ENCODE results near the gene SLC41A3.
"Not testable (repeated sequence)": the region's sequence is repeated elsewhere in the genome, so short reads cannot be mapped to it uniquely, and the experiment has no call there.

The SLC41A3 gene

DNA sequence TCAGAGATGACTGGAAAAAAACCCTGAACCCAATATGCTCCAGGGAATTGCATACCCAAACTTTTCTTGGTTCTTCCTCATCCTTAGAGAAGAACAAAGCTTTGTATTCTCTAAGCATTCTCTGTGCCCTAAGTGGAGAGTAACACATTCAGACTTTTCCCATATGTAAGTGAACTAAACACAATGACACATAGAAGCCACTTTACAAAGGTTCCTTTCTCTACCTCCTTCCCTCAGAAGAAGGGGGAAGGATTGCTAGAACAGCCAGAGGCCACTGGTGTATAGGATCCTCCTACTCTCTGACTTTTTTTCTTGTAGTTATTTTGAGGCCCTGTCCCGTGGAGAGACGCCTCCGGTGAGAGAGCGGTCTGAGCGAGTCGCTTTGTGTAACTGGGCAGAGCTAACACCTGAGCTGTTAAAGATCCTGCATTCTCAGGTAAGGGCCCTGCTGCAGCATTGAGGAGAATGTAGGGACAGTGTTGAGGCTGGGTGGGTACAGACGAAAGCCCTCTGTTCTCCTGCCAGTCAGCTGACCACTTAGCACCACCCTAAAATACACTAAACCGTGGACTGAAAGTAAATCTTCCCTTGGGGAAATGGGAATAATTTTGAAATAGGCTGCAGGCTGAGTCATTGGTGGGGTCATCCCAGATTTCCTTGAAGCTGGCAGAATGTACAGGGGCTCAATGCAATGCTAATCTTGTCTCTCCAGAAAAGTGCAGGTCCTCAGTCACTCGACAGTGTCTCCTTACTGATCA, 108.5 kb downstream of the SLC41A3 start:
- not testable (repeated sequence) for DNase-seq

GRCh38 chr3:125971997-125972944, 111.7 kb downstream of the SLC41A3 start:
- DNase-seq, result not testable (repeated sequence)

- DNase-seq, result not testable (repeated sequence)
Observed at GRCh38 chr3:125968701-125969592, 115.0 kb downstream of the SLC41A3 start, which contains the start of gene ROPN1B. Gene ROPN1B (plus strand): TSS chr3:125969178. CDS start chr3:125972055, 2,877 bp downstream.

DNA sequence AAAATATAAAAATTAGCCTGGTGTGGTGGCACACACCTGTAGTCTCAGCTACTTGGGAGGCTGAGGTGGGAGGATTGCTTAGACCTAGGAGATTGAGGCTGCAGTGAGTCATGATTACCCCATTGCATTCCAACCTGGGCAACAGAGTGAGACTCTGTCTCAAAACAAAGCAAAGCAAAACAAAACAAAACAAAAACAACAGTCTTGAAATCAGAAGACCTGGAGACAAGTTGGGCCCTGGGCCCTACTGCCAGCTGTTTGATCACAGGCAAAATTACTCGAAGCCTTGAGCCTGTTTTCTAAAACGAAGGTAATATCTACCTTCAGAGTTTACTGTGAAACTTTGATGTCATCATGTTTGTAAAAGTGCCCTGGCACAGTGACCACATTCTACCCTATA, 115.8 kb downstream of the SLC41A3 start:
- not testable (repeated sequence) for DNase-seq

DNA sequence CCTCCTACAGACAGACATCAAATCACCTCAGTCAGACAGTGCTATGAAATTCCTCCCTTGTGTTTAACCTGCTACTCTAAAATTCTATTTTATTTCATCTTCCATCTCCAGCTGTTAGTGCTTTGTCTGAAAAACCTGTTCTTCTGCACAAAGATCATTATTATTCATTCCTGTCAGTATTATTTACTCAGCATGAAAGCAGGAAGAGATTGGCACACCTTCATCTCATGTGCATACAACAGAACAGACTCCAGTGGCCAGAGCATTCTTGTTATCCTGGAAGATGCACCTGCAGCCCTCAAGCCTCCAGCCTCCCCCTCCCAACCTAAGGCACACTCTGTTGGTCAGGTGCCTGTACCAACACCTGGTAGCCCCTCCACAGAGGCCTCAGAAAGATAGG, 116.8 kb downstream of the SLC41A3 start:
- DNase-seq, result no peak

GRCh38 chr3:125965505-125965904, 118.4 kb downstream of the SLC41A3 start:
- no peak for DNase-seq

GRCh38 chr3:125963834-125964233, 120.1 kb downstream of the SLC41A3 start:
- DNase-seq, result not testable (repeated sequence)

GRCh38 chr3:125961289-125961589, 122.7 kb downstream of the SLC41A3 start:
- no peak for DNase-seq

GRCh38 chr3:125960456-125961288, 123.3 kb downstream of the SLC41A3 start:
- DNase-seq, result no peak

GRCh38 chr3:125960066-125960424, 123.9 kb downstream of the SLC41A3 start:
- no peak for DNase-seq

DNA sequence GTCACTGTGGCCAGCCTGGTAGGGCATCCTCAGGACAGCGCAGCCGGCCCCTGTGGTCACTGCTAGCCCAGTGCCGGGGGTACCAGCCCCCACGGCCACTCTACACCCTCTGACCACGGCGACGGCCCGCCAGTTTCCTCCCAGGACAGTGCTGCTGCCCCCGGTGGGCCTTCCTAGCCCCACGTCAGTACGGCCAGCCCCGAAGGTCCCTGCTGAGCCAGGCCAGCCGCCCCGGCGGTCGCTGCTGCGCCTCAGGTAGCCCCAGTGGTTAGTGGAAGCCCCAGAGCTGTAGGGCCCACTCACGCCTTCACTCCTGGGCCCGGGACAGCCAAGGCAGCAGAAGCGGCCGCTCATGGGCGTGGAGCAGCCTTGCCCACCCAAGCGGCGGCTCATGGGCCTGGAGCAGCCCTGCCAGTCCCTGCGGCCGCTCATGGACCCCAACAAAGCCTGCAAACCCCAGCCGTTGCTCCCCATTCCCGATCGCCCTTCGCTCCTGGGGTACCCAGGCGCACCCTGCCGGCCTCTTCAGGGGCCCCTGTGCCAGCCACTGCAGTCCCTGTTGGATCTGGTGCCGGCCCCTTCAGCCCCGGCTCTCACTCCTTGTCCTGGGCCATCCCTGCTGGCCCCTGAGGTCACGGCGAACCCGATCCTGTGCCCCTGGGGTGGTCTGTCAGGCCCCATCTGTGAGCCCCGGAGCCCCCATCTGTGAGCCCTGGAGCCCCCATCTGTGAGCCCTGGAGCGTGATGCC, 124.4 kb downstream of the SLC41A3 start:
- DNase-seq, result no peak

DNA sequence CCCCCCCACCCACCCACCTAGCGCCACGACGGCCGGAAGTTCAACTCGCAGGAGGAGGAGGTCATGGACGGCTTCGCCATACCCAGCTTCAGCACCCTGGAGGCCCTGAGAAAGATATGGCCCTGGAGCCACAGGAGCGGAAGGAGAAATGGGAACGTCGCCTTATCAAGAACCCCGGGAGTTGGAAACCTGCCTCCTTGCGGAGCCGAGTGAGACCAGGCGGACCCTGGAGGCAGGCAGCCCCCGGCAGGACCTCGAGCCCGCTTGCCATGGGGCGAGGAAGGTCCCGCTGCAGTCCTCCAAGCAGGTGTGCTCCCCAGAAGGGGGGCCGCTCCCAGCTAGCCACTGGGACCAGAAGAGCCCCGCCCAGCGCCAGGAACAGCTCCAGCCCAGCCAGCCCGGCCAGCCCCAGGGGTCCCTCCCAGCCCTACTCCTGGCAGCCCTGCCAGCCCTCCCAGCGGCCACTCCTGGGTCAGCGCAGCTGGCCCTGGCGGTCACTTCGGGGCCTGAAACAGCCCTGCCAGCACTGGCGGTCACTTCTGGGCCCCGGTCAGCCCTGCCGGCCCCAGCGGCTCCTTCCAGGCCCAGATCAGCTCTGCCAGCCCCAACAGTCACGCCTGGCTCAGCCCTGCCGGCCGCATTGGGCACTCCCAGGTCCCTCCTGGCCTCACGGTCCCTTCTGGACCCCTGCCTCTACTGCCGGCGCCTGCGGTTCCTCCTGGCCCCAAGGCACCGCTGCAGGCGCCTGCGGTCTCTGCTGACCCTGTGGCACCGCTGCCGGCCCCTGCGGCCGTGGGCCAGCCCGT, 125.2 kb downstream of the SLC41A3 start:
- DNase-seq, result no peak

DNA sequence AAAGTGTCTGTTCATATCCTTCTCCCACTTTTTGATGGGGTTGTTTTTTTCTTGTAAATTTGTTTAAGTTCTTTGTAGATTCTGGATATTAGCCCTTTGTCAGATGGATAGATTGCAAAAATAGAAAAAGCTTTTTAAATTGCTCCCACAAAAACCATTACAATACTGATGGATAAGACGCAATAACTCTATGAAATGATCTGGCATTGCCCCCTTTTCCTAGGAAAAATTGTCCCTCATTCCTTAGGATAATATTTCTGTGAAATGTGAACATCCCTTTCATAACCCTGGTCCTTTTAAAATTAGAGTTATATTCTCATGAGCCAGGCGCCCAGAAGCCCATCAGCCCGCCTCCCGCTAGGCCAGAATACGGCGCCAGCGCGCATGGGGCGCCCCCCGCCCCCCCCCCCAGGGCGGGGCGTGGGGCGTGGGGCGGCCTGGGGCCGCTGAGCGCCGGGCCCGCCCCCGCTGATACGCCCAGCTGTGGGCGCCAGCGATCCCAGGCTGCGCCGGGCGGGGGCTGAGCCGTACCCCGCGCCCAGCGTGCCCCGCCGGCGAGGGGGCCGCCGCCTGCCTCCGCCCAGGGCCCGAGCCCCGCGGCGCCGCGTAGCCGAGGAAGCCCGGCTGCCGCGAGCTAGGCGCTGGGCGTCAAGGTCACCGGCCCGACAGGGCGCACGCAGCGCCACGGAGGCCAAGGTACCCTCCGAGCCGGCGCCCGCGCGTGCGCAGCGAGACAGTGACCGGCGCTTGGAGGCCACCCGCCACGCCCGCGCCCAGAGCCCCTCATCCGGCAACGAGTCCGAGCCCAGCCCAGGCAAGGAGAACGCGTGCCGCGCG, 126.0 kb downstream of the SLC41A3 start:
- no peak for DNase-seq

- DNase-seq, result not testable (repeated sequence)
Observed at GRCh38 chr3:125957020-125957419, 126.9 kb downstream of the SLC41A3 start.

Measured in SIG-M5 (cell line).